ENCODE measurements around the gene KRT14. TPM values are rescaled to one million over a fixed set of nuclear protein-coding genes. Genes with fewer than 3 reads are reported as not detected.
"Not testable (repeated sequence)": the region's sequence is repeated elsewhere in the genome, so short reads cannot be mapped to it uniquely, and the experiment has no call there.

KRT14 gene
- total and polyA plus RNA-seq, 10 donors, result 0.06 to 0.79 (median 0.17) TPM; not detected in 6

DNA sequence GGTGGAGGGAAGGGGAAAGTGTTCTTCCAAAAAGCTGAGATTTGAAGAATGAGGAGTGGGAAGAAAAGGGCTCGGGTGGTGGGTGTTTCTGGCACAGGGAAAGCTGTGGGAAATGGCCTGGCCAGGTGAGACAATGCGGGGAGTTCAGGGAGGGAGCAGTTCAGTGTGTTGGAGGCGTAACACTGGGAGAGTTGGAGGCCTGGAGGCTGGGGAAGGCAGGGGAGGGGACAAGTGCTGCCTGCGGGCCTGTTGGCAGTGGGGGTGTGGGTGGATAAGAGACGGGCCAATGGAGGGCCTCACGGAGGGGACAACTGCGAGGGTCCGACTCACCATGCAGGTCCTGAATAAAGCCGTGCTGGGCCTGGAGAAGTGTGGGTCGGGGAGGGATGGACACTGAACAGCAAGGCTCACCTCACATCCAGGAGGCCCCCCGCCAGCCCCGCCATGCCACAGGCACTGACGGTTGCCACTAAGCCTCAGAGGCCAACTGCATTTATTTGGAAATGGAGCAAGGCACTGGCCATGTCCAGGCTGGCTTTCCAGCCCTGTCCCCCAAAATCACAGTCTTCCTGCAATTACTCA lies 40.8 kb downstream of the KRT14 start:
- Histone ChIP-seq H3K27ac (no peak overlapping the region), H3K36me3 (no peaks in the 10 kb centered on the region), H3K27me3 (replicated peaks in 1 of 7) (peaks cover 0 to 20% (median 0%) of the 10 kb centered on the region in 7 donors), H3K4me3 (no peak overlapping the region), H3K9me3 (peaks cover 0 to 10% (median 0%) of the 10 kb centered on the region in 8 donors), H3K4me1 (peaks cover 12 to 24% (median 22%) of the 10 kb centered on the region in 6 donors)
- intact Hi-C loops (cut with DNase I; ENCODE audit: low total_unique reads), result loop anchor here (5.0 kb wide), 2 partner anchors 101 to 639 kb away; no protein-coding TSS in a partner anchor
- TF ChIP-seq POLR2AphosphoS5 (IDR thresholded peaks at IDR 0.05) (no peak), POLR2A (IDR thresholded peaks at IDR 0.05) (no peak)
- TF ChIP-seq, protein P1, sequence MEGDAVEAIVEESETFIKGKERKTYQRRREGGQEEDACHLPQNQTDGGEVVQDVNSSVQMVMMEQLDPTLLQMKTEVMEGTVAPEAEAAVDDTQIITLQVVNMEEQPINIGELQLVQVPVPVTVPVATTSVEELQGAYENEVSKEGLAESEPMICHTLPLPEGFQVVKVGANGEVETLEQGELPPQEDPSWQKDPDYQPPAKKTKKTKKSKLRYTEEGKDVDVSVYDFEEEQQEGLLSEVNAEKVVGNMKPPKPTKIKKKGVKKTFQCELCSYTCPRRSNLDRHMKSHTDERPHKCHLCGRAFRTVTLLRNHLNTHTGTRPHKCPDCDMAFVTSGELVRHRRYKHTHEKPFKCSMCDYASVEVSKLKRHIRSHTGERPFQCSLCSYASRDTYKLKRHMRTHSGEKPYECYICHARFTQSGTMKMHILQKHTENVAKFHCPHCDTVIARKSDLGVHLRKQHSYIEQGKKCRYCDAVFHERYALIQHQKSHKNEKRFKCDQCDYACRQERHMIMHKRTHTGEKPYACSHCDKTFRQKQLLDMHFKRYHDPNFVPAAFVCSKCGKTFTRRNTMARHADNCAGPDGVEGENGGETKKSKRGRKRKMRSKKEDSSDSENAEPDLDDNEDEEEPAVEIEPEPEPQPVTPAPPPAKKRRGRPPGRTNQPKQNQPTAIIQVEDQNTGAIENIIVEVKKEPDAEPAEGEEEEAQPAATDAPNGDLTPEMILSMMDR (IDR thresholded peaks at IDR 0.05 in 8 of 11, conservative IDR thresholded peaks at IDR 0.05 in 3 of 11), result no peak
- WGBS, 5 donors, result 77 to 88% (median 85%) methylated on average over 13 of the region's 13 CpGs
- no peak for DNase-seq

DNA sequence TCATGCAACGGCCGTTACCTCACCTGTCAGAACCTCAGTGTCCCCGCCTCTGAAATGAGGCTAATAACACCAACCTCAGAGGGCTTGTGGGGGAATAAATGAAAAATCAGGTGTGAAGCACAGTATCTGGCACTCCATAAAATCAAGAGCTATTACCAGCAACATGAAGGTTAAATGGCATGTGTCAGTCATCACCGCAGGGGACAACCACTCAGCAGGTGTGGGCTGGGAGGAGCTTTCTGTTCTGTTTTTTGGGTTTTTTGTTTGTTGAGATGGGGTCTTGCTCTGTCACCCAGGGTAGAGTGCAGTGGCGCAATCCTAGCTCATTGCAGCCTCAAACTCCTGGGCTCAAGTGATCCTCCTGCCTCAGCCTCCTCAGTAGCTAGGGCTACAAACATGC lies 41.8 kb downstream of the KRT14 start:
- H3K4me1 ChIP-seq, result peaks cover 12 to 24% (median 21%) of the 10 kb centered on the region in 6 donors
- DNase-seq, result no peak
- H3K9me3 ChIP-seq, result peaks cover 0 to 10% (median 0%) of the 10 kb centered on the region in 8 donors
- 86 to 94% (median 92%) methylated on average over 5 of the region's 5 CpGs for WGBS, 5 donors
- H3K4me3 ChIP-seq, result no peak overlapping the region
- peaks cover 0 to 20% (median 0%) of the 10 kb centered on the region in 7 donors for H3K27me3 ChIP-seq (replicated peaks in 1 of 7)
- H3K36me3 ChIP-seq, result no peaks in the 10 kb centered on the region
- no peak for TF ChIP-seq POLR2AphosphoS5 (IDR thresholded peaks at IDR 0.05)
- TF ChIP-seq, protein P1 (IDR thresholded peaks at IDR 0.05 in 8 of 11, conservative IDR thresholded peaks at IDR 0.05 in 3 of 11), result no peak
- no peak for TF ChIP-seq POLR2A (IDR thresholded peaks at IDR 0.05)
- intact Hi-C loops (cut with DNase I; ENCODE audit: low total_unique reads), result loop anchor here (5.0 kb wide), 2 partner anchors 102 to 638 kb away; no protein-coding TSS in a partner anchor
- H3K27ac ChIP-seq, result no peak overlapping the region

DNA sequence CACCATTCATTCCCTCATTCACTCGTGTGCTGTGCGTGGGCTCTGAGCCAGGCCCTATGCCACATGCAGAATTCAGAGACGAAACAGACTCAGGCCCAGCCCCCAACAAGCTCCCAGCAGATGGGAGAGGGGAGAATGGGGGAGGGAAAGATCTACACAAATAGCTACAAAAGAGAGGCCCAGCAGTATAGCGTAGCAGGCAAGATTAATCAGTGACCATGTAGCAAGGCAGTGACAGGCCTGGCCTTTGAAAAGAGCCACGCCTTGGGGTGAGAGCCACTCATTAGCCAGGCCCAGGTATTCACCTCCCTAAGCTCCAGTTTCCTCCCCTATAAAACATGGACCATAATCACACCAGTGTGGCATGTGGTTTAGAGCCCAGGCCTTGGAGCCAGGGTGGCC lies 42.2 kb downstream of the KRT14 start:
- no peaks in the 10 kb centered on the region for H3K36me3 ChIP-seq
- TF ChIP-seq POLR2AphosphoS5 (IDR thresholded peaks at IDR 0.05), result no peak
- TF ChIP-seq POLR2A (IDR thresholded peaks at IDR 0.05), result no peak
- TF ChIP-seq, protein P1 (IDR thresholded peaks at IDR 0.05 in 8 of 11, conservative IDR thresholded peaks at IDR 0.05 in 3 of 11), result no peak
- H3K27ac ChIP-seq, result no peak overlapping the region
- 71 to 85% (median 73%) methylated on average over 5 of the region's 5 CpGs for WGBS, 5 donors
- DNase-seq, result no peak
- H3K9me3 ChIP-seq, result peaks cover 0 to 10% (median 0%) of the 10 kb centered on the region in 8 donors
- peaks cover 12 to 21% (median 18%) of the 10 kb centered on the region in 6 donors for H3K4me1 ChIP-seq
- no peak overlapping the region for H3K4me3 ChIP-seq
- peaks cover 0 to 20% (median 0%) of the 10 kb centered on the region in 7 donors for H3K27me3 ChIP-seq (replicated peaks in 1 of 7)
- intact Hi-C loops (cut with DNase I; ENCODE audit: low total_unique reads), result no loop called here

DNA sequence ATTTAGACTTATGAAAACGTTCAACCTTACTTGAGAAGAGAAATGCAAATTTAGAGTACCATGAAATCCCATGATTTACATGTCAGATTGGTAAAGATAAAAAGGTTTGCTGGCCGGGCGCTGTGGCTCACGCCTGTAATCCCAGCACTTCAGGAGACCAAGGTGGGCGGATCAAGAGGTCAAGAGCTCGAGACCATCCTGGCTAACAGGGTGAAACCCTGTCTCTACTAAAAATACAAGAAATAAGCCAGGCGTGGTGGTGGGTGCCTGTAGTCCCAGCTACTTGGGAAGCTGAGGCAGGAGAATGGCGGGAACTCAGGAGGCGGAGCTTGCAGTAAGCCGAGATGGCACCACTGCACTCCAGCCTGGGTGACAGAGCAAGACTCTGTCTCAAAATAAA lies 43.9 kb downstream of the KRT14 start:
- H3K27me3 ChIP-seq (replicated peaks in 1 of 7); H3K27ac ChIP-seq: not testable (repeated sequence)
- WGBS, 5 donors, result 74 to 83% (median 81%) methylated on average over 10 of the region's 10 CpGs

More for the DNA sequence above, 43.9 kb downstream of the KRT14 start:
- H3K9me3 ChIP-seq; intact Hi-C loops (cut with DNase I; ENCODE audit: low total_unique reads); H3K36me3 ChIP-seq; DNase-seq; H3K4me1 ChIP-seq; H3K4me3 ChIP-seq: not testable (repeated sequence)

All from spleen (tissue), 11 donors.